H1 (cell line): ENCODE results near the gene CLDN9. TPM values are rescaled to one million over a fixed set of nuclear protein-coding genes. Genes with fewer than 3 reads are reported as not detected.

ENCODE experiments used
- CTCF ChIA-PET: fragments of 300-600 bp; sonication (Branson Sonifier 250); formaldehyde crosslinking; loops from one replicate; lab custom pipeline; 2021; ENCODE audit not compliant: partially characterized antibody; lab: Charles Lee
- POLR2A ChIA-PET: fragments of 300-600 bp; sonication (Branson Sonifier 250); formaldehyde crosslinking; loops from one replicate; lab custom pipeline; 2021; ENCODE audit warnings: inconsistent platforms; ENCODE audit not compliant: partially characterized antibody; lab: Charles Lee
- DNase-seq, 2 experiments: peaks; one replicate each; pipeline versions ENCODE4 v3.0.0 to v3.0.0-alpha.2; 2010 to 2022; ENCODE audit warnings: low spot score in 2 of 2, low read depth in 1 of 2, mixed read lengths in 1 of 2
- FAIRE-seq: peaks from 2 replicates; lab custom pipeline; 2011; peaks lifted over from hg19 to GRCh38; lab: Jason Lieb, UNC
- H2AFZ ChIP-seq: 2 replicates; pipeline ENCODE4 v1.8.1; 2012; ENCODE audit warnings: low read length, inconsistent platforms
- H2AK5ac ChIP-seq: 2 replicates; pipeline ENCODE4 v1.6.1; 2013; ENCODE audit warnings: low read depth, low read length
- H2BK120ac ChIP-seq: replicated peaks from 2 replicates; pipeline ENCODE3; 2013; ENCODE audit warnings: low read depth, low read length, inconsistent platforms
- H2BK12ac ChIP-seq: 2 replicates; pipeline ENCODE4 v1.6.1; 2013; ENCODE audit warnings: low read depth, low read length
- H2BK15ac ChIP-seq: 2 replicates; pipeline ENCODE4 v1.6.1; 2013; ENCODE audit warnings: low read length
- H2BK20ac ChIP-seq: 2 replicates; pipeline ENCODE4 v1.6.1; 2013; ENCODE audit warnings: low read length
- H2BK5ac ChIP-seq: 2 replicates; pipeline ENCODE4 v1.6.1; 2013; ENCODE audit warnings: low read depth, low read length
- H3K14ac ChIP-seq: 2 replicates; pipeline ENCODE4 v1.6.1; 2013; ENCODE audit warnings: inconsistent platforms; ENCODE audit not compliant: insufficient read length
- H3K18ac ChIP-seq: 2 replicates; pipeline ENCODE4 v1.6.1; 2013; ENCODE audit warnings: low read length; ENCODE audit errors: extremely low read depth
- H3K23ac ChIP-seq: 2 replicates; pipeline ENCODE4 v1.6.1; 2013; ENCODE audit warnings: inconsistent platforms; ENCODE audit not compliant: insufficient read length
- H3K23me2 ChIP-seq: 2 replicates; pipeline ENCODE4 v1.6.1; 2013; ENCODE audit warnings: low read depth, low read length
- H3K27ac ChIP-seq: 2 replicates; pipeline ENCODE4 v1.6.1; 2011; ENCODE audit warnings: low read depth, low read length, inconsistent platforms
- H3K27me3 ChIP-seq, 4 experiments: replicated peaks in 1 of 4; 1 replicate in 1 of 4; 2 replicates in 3 of 4; pipeline versions ENCODE4 v1.6.1 to v1.8.1; 2011 to 2013; ENCODE audit warnings: low read length in 3 of 4, mild to moderate bottlenecking in 3 of 4, inconsistent platforms in 2 of 4, mixed read lengths in 2 of 4, moderate library complexity in 1 of 4; ENCODE audit not compliant: control insufficient read depth in 3 of 4, insufficient read depth in 3 of 4; ENCODE audit errors: extremely low read depth in 1 of 4
- H3K36me3 ChIP-seq, 4 experiments: 2 replicates each; pipeline versions ENCODE4 v1.6.1 to v1.8.1; 2011 to 2013; ENCODE audit warnings: mild to moderate bottlenecking in 4 of 4, low read length in 3 of 4, moderate library complexity in 2 of 4, control low read depth in 1 of 4, inconsistent platforms in 1 of 4; ENCODE audit not compliant: insufficient read depth in 4 of 4, control insufficient read depth in 2 of 4
- H3K4ac ChIP-seq: replicated peaks from 2 replicates; pipeline ENCODE3; 2013; ENCODE audit warnings: low read length, low read depth, mixed read lengths, inconsistent platforms; ENCODE audit not compliant: insufficient read length
- H3K4me1 ChIP-seq, 4 experiments: replicated peaks in 1 of 4; 1 replicate in 1 of 4; 2 replicates in 3 of 4; pipeline versions ENCODE4 v1.6.1 to v1.8.1; 2011 to 2013; ENCODE audit warnings: low read length in 3 of 4, inconsistent platforms in 2 of 4, mixed read lengths in 1 of 4; ENCODE audit not compliant: insufficient read depth in 4 of 4, control insufficient read depth in 3 of 4
- H3K4me2 ChIP-seq, 2 experiments: 2 replicates each; pipeline versions ENCODE4 v1.6.1 to v1.8.1; 2011 to 2013; ENCODE audit warnings: low read depth in 2 of 2, low read length in 2 of 2, control low read depth in 1 of 2, inconsistent platforms in 1 of 2, mild to moderate bottlenecking in 1 of 2; ENCODE audit not compliant: insufficient read depth in 1 of 2
- H3K4me3 ChIP-seq, 4 experiments: fragments of 200-600, 300-600 bp in 1 of 4; sonication (generic), shearing (Covaris generic), sonication (Bioruptor Twin) in 1 of 4; 2 replicates each; pipeline versions ENCODE4 v1.5.1 to v1.8.1; 2011 to 2016; ENCODE audit warnings: low read length in 4 of 4, low read depth in 3 of 4, control low read depth in 2 of 4, inconsistent platforms in 2 of 4, mild to moderate bottlenecking in 2 of 4, mixed read lengths in 1 of 4, moderate library complexity in 1 of 4; ENCODE audit not compliant: insufficient read depth in 2 of 4; ENCODE audit errors: extremely low read depth in 1 of 4
- H3K56ac ChIP-seq: replicated peaks from 2 replicates; pipeline ENCODE3; 2013; ENCODE audit warnings: low read depth, mild to moderate bottlenecking, mixed read lengths, low read length, inconsistent platforms; ENCODE audit not compliant: insufficient read length
- H3K79me1 ChIP-seq: 2 replicates; pipeline ENCODE4 v1.6.1; 2013; ENCODE audit warnings: low read depth, low read length, control low read depth
- H3K79me2 ChIP-seq, 2 experiments: 2 replicates each; pipeline versions ENCODE4 v1.6.1 to v1.8.1; 2012 to 2013; ENCODE audit warnings: low read length in 2 of 2, mild to moderate bottlenecking in 2 of 2, inconsistent platforms in 1 of 2; ENCODE audit not compliant: insufficient read depth in 2 of 2, control insufficient read depth in 1 of 2
- H3K9ac ChIP-seq, 4 experiments: replicated peaks in 1 of 4; 1 replicate in 1 of 4; 2 replicates in 3 of 4; pipeline versions ENCODE4 v1.6.1 to v1.8.1; 2011 to 2013; ENCODE audit warnings: low read depth in 3 of 4, low read length in 3 of 4, control low read depth in 2 of 4, mild to moderate bottlenecking in 2 of 4, moderate library complexity in 2 of 4, inconsistent platforms in 1 of 4; ENCODE audit errors: extremely low read depth in 1 of 4
- H3K9me3 ChIP-seq, 2 experiments: 2 replicates each; pipeline versions ENCODE4 v1.6.1 to v1.8.1; 2012 to 2013; ENCODE audit warnings: mild to moderate bottlenecking in 2 of 2, moderate library complexity in 2 of 2, control low read depth in 1 of 2, inconsistent platforms in 1 of 2, low read depth in 1 of 2, low read length in 1 of 2, mixed read lengths in 1 of 2; ENCODE audit not compliant: insufficient read depth in 2 of 2
- H4K20me1 ChIP-seq, 2 experiments: replicated peaks in 1 of 2; 2 replicates each; pipeline versions ENCODE3 to v1.8.1; 2011 to 2013; ENCODE audit warnings: inconsistent platforms in 2 of 2, low read length in 2 of 2, mild to moderate bottlenecking in 1 of 2; ENCODE audit not compliant: insufficient read depth in 2 of 2, control insufficient read depth in 1 of 2
- H4K5ac ChIP-seq: 2 replicates; pipeline ENCODE4 v1.6.1; 2013; ENCODE audit warnings: low read length, low read depth, mixed read lengths, inconsistent platforms; ENCODE audit not compliant: insufficient read length
- H4K8ac ChIP-seq: 2 replicates; pipeline ENCODE4 v1.8.0; 2013; ENCODE audit warnings: mild to moderate bottlenecking, moderate library complexity, low read length, inconsistent platforms; ENCODE audit not compliant: insufficient read depth; ENCODE audit errors: extremely low read depth
- H4K91ac ChIP-seq: replicated peaks from 2 replicates; pipeline ENCODE3; 2013; ENCODE audit warnings: low read length, mixed read lengths, inconsistent platforms; ENCODE audit not compliant: insufficient read length
- CBX5 ChIP-seq: fragments of 300-800, 300-1000 bp; sonication (generic); IDR thresholded peaks from 2 replicates; pipeline ENCODE4 v1.7.1; 2016; ENCODE audit warnings: antibody characterized with exemption, low read length, low read depth
- EGR1 ChIP-seq: IDR thresholded peaks from 2 replicates; pipeline ENCODE4 v1.6.1; 2011; ENCODE audit warnings: low read depth, low read length, borderline replicate concordance
- KDM5A ChIP-seq: fragments of 200-600 bp; IDR thresholded peaks from 2 replicates; pipeline ENCODE4 v1.7.1; 2012; ENCODE audit warnings: mild to moderate bottlenecking, low read length, inconsistent platforms, mixed read lengths
- POLR2A ChIP-seq, 2 experiments: IDR thresholded peaks; 1 replicate in 1 of 2; 2 replicates in 1 of 2; pipeline ENCODE4 v1.6.1; 2011; ENCODE audit warnings: low read depth in 2 of 2, low read length in 2 of 2, mild to moderate bottlenecking in 2 of 2; ENCODE audit errors: control extremely low read depth in 1 of 2
- RNF2 ChIP-seq: fragments of 200-900, 300-1000 bp; sonication (generic); IDR thresholded peaks from 2 replicates; pipeline ENCODE4 v1.7.1; 2016; ENCODE audit warnings: borderline replicate concordance, low read depth, mild to moderate bottlenecking, antibody characterized with exemption, low read length; ENCODE audit not compliant: poor library complexity, severe bottlenecking; ENCODE audit errors: missing control alignments
- TAF7 ChIP-seq: optimal IDR thresholded peaks from 2 replicates; pipeline ENCODE3; 2011; ENCODE audit warnings: low read depth, mild to moderate bottlenecking, inconsistent platforms, low read length, moderate library complexity, borderline replicate concordance
- TEAD4 ChIP-seq: IDR thresholded peaks from 2 replicates; pipeline ENCODE4 v1.6.1; 2012; ENCODE audit warnings: low read depth, low read length, inconsistent platforms, mixed read lengths
- WGBS, 2 experiments: shearing (Covaris generic) in 1 of 2; methylation state at CpG; one replicate each; pipeline versions ENCODE4 v1.1.6 to v1.1.7; 2013 to 2015; ENCODE audit warnings: low lambda C conversion rate in 2 of 2, mixed read lengths in 2 of 2, inconsistent platforms in 1 of 2, low coverage in 1 of 2, missing lambda C conversion rate in 1 of 2; ENCODE audit not compliant: insufficient replicate concordance in 2 of 2, insufficient coverage in 1 of 2, insufficient read length in 1 of 2; ENCODE audit errors: extremely low coverage in 1 of 2, missing lambda C conversion rate in 1 of 2; 5-methylcytosine and 5-hydroxymethylcytosine counted together
- polyA plus RNA-seq, 7 experiments: library from polyadenylated mRNA; depleted of rRNA in 3 of 7; stranded (reverse) in 5 of 7; unstranded in 2 of 7; fragments of >200 nt in 5 of 7; fragments of 200-250 nt in 2 of 7; gene quantifications; 1 replicate in 5 of 7; 2 replicates in 1 of 7; 4 replicates in 1 of 7; pipeline versions ENCODE4 v1.2.1 to v1.2.3, GENCODE V29; 2011 to 2013; ENCODE audit warnings: missing spikeins in 2 of 7, mixed read lengths in 2 of 7
- total RNA-seq: library from RNA; stranded (reverse); fragmentation: NEBNext Ultra II Directional; extraction: Animal tissue kit (Norgen Biotek cat#: 25700); gene quantifications from 2 replicates; pipeline ENCODE4 v1.2.1, GENCODE V29; 2021
- TF ChIP-seq, protein P1 (sequence below), 3 experiments: IDR thresholded peaks; 1 replicate in 2 of 3; 2 replicates in 1 of 3; pipeline versions ENCODE4 v1.5.1 to v1.6.1; 2011; ENCODE audit warnings: low read length in 3 of 3, mild to moderate bottlenecking in 3 of 3, inconsistent platforms in 2 of 3, low read depth in 1 of 3, moderate library complexity in 1 of 3; ENCODE audit not compliant: insufficient read depth in 1 of 3; ENCODE audit errors: control extremely low read depth in 1 of 3

Gene CLDN9
- total and polyA plus RNA-seq, 2 of the 8 experiments (the other 6 are each of a cell fraction or from before 2014, with no cell fraction given), result 0.60 to 0.89 TPM

DNA sequence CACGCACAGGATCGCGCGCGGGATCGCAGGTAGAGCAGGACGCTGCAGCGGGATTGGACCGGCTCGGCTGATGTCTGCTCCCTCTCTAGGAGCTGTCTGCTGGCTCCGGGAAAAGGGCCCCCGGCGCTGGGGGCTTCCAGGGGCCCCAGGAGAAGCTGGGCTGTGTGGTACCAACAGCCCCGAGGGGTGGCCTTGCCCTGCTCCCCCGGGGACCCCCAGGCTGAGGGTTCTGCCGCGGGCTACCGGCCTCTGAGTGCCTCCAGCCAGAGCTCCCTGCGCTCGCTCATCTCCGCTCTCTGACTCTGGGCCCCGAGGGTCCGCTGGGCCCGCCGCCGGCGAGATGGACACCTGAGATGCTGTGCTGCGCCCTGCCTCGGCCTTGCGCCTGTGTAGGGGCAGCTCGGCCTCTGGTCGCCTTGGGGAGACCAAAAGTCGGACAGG, 45.0 kb upstream of the CLDN9 start:
- H2BK120ac ChIP-seq, result no peak overlapping the region
- H2AFZ ChIP-seq, result no peak overlapping the region
- H2AK5ac ChIP-seq, result no peak overlapping the region
- FAIRE-seq, result no peak
- H3K9me3 ChIP-seq, result no peaks in the 10 kb centered on the region
- H3K27ac ChIP-seq, result no peak overlapping the region
- H4K91ac ChIP-seq, result peak overlapping the region; percentile 30
- ChIA-PET POLR2A (interaction anchor here (1.2 to 25.4 kb wide), 5 partner anchors 12 to 196 kb away, joined by 3 to 455 read pairs (median 111); partner anchors contain the start of genes CLDN6, HCFC1R1, PKMYT1 and THOC6), CTCF (interaction anchor here (0.7 to 1.8 kb wide), 10 partner anchors 9 to 64 kb away, joined by 3 to 6 read pairs (median 4); partner anchors contain the start of gene FLYWCH1)
- H3K4me1 ChIP-seq, result peaks cover 0 to 34% (median 18%) of the 10 kb centered on the region in 4 experiments; a peak in 6 of 7 replicates
- H3K9ac ChIP-seq, result no peak overlapping the region
- peak in 1 of 2 experiments; percentile 47 for DNase-seq
- H4K5ac ChIP-seq, result no peak overlapping the region
- no peak overlapping the region; the same call in 1 of the 2 replicates for H2BK20ac ChIP-seq
- H3K23ac ChIP-seq, result no peak overlapping the region
- WGBS, 2 experiments, result 80% methylated on average over 29 of the region's 33 CpGs; no CpG with 5 or more reads in 1 of the 2 experiments
- H3K79me2 ChIP-seq, result peaks cover 0 to 2% of the 10 kb centered on the region in 2 experiments; a peak in 1 of 4 replicates
- H2BK15ac ChIP-seq, result no peak overlapping the region
- peaks cover under 1 to 10% (median 2%) of the 10 kb centered on the region in 4 experiments; a peak in 5 of 8 replicates for H3K36me3 ChIP-seq
- no peak overlapping the region for H3K56ac ChIP-seq
- peaks cover 27% of the 10 kb centered on the region for H3K23me2 ChIP-seq
- H2BK5ac ChIP-seq, result no peak overlapping the region
- peak overlapping the region; percentile 66 to 81; a peak in 3 of 4 replicates for H3K4me2 ChIP-seq
- H3K4me3 ChIP-seq, result peak overlapping the region in 1 of 4 experiments; percentile 94; a peak in 1 of 8 replicates
- H3K14ac ChIP-seq, result no peak overlapping the region
- no peak overlapping the region for H3K18ac ChIP-seq
- H3K79me1 ChIP-seq, result peaks cover 7% of the 10 kb centered on the region
- H3K4ac ChIP-seq, result no peak overlapping the region
- peaks cover 17 to 26% of the 10 kb centered on the region in 2 experiments for H4K20me1 ChIP-seq
- no peak for TF ChIP-seq CBX5
- no peak for TF ChIP-seq EGR1
- no peak for TF ChIP-seq POLR2A (IDR thresholded peaks at IDR 0.05; ENCODE audit: control extremely low read depth in 1 of 2, low read depth in 2 of 2, low read length in 2 of 2)
- no peak for TF ChIP-seq KDM5A
- TF ChIP-seq, protein P1, sequence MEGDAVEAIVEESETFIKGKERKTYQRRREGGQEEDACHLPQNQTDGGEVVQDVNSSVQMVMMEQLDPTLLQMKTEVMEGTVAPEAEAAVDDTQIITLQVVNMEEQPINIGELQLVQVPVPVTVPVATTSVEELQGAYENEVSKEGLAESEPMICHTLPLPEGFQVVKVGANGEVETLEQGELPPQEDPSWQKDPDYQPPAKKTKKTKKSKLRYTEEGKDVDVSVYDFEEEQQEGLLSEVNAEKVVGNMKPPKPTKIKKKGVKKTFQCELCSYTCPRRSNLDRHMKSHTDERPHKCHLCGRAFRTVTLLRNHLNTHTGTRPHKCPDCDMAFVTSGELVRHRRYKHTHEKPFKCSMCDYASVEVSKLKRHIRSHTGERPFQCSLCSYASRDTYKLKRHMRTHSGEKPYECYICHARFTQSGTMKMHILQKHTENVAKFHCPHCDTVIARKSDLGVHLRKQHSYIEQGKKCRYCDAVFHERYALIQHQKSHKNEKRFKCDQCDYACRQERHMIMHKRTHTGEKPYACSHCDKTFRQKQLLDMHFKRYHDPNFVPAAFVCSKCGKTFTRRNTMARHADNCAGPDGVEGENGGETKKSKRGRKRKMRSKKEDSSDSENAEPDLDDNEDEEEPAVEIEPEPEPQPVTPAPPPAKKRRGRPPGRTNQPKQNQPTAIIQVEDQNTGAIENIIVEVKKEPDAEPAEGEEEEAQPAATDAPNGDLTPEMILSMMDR (IDR thresholded peaks at IDR 0.05; ENCODE audit: control extremely low read depth in 1 of 3, insufficient read depth in 1 of 3, low read depth in 1 of 3, low read length in 3 of 3), result no peak
- TF ChIP-seq TAF7, result no peak
- no peak for TF ChIP-seq TEAD4
- no peak for TF ChIP-seq RNF2
- no peak overlapping the region for H2BK12ac ChIP-seq
- H4K8ac ChIP-seq, result no peak overlapping the region; the same call in 1 of the 2 replicates
- peaks cover 15 to 32% (median 23%) of the 10 kb centered on the region in 4 experiments; a peak in 6 of 7 replicates for H3K27me3 ChIP-seq
